HFFc6 (cell line): ENCODE results near the gene HS3ST4. TPM values are rescaled to one million over a fixed set of nuclear protein-coding genes. Genes with fewer than 3 reads are reported as not detected.

ENCODE experiments used
- DNase-seq: peaks from one replicate; pipeline ENCODE4 v3.0.0-alpha.2; 2018
- H3K27ac Mint-ChIP-seq: 2 replicates; pipeline ENCODE4 v1.8.0; 2020; ENCODE audit warnings: mild to moderate bottlenecking, mixed read lengths
- H3K27me3 Mint-ChIP-seq: 2 replicates; pipeline ENCODE4 v1.8.0; 2021; ENCODE audit warnings: mild to moderate bottlenecking, moderate library complexity, mixed read lengths; ENCODE audit not compliant: insufficient read depth
- H3K36me3 Mint-ChIP-seq: 2 replicates; pipeline ENCODE4 v1.8.0; 2021; ENCODE audit warnings: low read depth, mixed read lengths
- H3K4me1 Mint-ChIP-seq: 2 replicates; pipeline ENCODE4 v1.8.0; 2020; ENCODE audit warnings: low read depth, mixed read lengths
- H3K4me3 Mint-ChIP-seq: 2 replicates; pipeline ENCODE4 v1.8.0; 2020; ENCODE audit warnings: mild to moderate bottlenecking, moderate library complexity, mixed read lengths
- H3K9me3 Mint-ChIP-seq: 2 replicates; pipeline ENCODE4 v1.8.0; 2020; ENCODE audit warnings: mild to moderate bottlenecking, mixed read lengths
- CTCF ChIP-seq: fragments of 200-600 bp; sonication (generic); IDR thresholded peaks from 2 replicates; pipeline ENCODE4 v1.5.0; 2021; ENCODE audit warnings: antibody characterized with exemption, mild to moderate bottlenecking
- total RNA-seq, 6 experiments: library from RNA; stranded (reverse); fragmentation: NEBNext Ultra II Directional; extraction: Animal tissue kit (Norgen Biotek cat#: 25700); gene quantifications; 2 replicates in 1 of 6; 3 replicates in 5 of 6; pipeline ENCODE4 v1.2.3, GENCODE V29; 2021

HS3ST4 gene
- total RNA-seq, 6 experiments from 2014 or later: not detected

GRCh38 chr16:25950586-25951281 is 259.0 kb downstream of the HS3ST4 start:
- H3K36me3 Mint-ChIP-seq: no peaks in the 10 kb centered on the region
- H3K4me3 Mint-ChIP-seq: no peak overlapping the region
- no peaks in the 10 kb centered on the region for H3K4me1 Mint-ChIP-seq
- no peaks in the 10 kb centered on the region for H3K27me3 Mint-ChIP-seq
- H3K9me3 Mint-ChIP-seq: peaks cover 29% of the 10 kb centered on the region
- no peak for TF ChIP-seq CTCF
- no peak overlapping the region for H3K27ac Mint-ChIP-seq
- no peak for DNase-seq

DNA sequence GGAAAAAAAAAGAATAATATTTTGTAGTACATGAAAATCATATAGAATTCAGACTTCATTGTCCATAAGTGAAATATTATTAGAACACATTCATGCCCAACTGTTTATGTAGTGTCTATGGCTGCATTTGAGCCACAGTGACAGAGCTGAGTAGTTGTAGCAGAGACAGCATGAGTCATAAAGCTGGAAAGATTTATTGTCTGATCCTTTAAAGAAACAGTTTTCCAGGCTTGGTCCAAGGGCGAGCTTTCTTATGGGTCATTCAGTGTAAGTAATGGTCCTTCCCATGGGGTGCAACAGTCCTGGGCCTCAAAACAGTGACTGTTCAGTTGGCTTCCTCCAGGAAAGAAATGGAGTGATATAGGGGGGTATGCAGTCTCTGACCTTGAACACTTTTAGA is 260.2 kb downstream of the HS3ST4 start:
- Mint-ChIP-seq H3K27ac (no peak overlapping the region), H3K27me3 (no peaks in the 10 kb centered on the region), H3K9me3 (peaks cover 30% of the 10 kb centered on the region), H3K36me3 (no peaks in the 10 kb centered on the region), H3K4me3 (no peak overlapping the region), H3K4me1 (no peaks in the 10 kb centered on the region)
- TF ChIP-seq CTCF: no peak
- no peak for DNase-seq

DNA sequence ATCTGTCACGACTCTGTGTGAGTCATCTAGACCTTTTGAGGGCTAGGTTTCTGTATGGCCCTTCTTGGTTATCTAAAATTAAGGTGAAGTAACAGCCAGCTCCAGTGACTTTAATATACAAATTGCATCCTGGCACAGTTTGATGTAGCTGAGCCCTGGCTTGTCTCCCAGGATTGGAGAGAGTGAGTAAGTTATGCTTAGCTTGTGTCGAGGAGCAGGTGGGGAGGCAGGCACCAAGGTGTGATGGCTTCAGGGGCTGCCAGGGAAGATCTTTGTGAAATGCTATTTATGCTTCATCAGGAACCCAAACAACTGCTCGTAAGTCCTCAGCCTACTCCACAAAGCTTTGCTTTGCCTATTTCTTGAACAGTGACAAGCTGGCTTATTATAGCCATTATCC is 261.2 kb downstream of the HS3ST4 start:
- no peak for TF ChIP-seq CTCF
- Mint-ChIP-seq H3K27ac (no peak overlapping the region), H3K4me3 (no peak overlapping the region), H3K36me3 (no peaks in the 10 kb centered on the region), H3K27me3 (no peaks in the 10 kb centered on the region), H3K4me1 (no peaks in the 10 kb centered on the region), H3K9me3 (peaks cover 38% of the 10 kb centered on the region)
- DNase-seq: no peak

GRCh38 chr16:25957707-25958106 is 265.9 kb downstream of the HS3ST4 start:
- Mint-ChIP-seq H3K36me3 (no peaks in the 10 kb centered on the region), H3K4me3 (no peak overlapping the region), H3K27me3 (no peaks in the 10 kb centered on the region), H3K4me1 (no peaks in the 10 kb centered on the region), H3K9me3 (peaks cover 55% of the 10 kb centered on the region), H3K27ac (no peak overlapping the region)
- DNase-seq: no peak
- TF ChIP-seq CTCF: no peak

DNA sequence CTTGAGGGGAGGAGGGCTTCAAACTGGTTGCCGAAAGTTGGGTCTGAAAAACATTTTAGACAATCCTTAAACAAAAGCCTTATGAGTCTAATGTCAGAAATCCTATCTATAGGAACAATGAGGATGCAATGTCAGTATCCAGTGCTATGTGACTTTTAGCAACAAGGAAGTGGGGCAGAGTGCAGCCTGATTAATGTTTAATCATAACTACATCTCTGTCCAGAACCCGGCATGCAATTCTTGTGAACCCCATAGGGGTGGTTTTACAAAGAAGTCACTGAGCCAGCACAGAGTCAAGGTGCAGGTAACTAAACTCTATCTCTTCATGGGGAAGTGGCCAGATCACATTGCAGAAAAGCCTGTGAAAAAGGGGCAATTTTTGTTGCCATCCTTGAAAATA is 267.5 kb downstream of the HS3ST4 start:
- peaks cover 56% of the 10 kb centered on the region for H3K9me3 Mint-ChIP-seq
- no peaks in the 10 kb centered on the region for H3K36me3 Mint-ChIP-seq
- TF ChIP-seq CTCF: no peak
- no peak overlapping the region for H3K4me3 Mint-ChIP-seq
- no peaks in the 10 kb centered on the region for H3K4me1 Mint-ChIP-seq
- DNase-seq: no peak
- H3K27me3 Mint-ChIP-seq: no peaks in the 10 kb centered on the region
- no peak overlapping the region for H3K27ac Mint-ChIP-seq
